NT2/D1 (cell line): Measurements from ENCODE around the gene MLF2.

Source experiments
- SUZ12 ChIP-seq: IDR thresholded peaks from 2 replicates; pipeline ENCODE4 v1.6.1; 2011; ENCODE audit not compliant: insufficient read length, insufficient read depth; ENCODE audit errors: extremely low read depth
- YY1 ChIP-seq: IDR thresholded peaks from 2 replicates; pipeline ENCODE4 v1.6.1; 2011; ENCODE audit not compliant: insufficient read length, insufficient read depth
- ZNF274 ChIP-seq: IDR thresholded peaks from 2 replicates; pipeline ENCODE4 v1.6.1; 2011; ENCODE audit warnings: mild to moderate bottlenecking, low read depth, low read length

GRCh38 chr12:6787309-6787708, 34.4 kb upstream of the MLF2 start:
- TF ChIP-seq YY1 (no peak), SUZ12 (no peak), ZNF274 (no peak)
